Brain microvascular endothelial cell (primary cell): Measurements from ENCODE around the gene NCKAP1.

Source experiments
- DNase-seq: peaks from one replicate; pipeline ENCODE4 v3.0.0-alpha.2; 2020
- H3K27ac ChIP-seq: fragments of 250-450 bp; sonication (Bioruptor Pico); 2 replicates; pipeline ENCODE4 v1.5.1; 2020; ENCODE audit warnings: mild to moderate bottlenecking, moderate library complexity
- H3K27me3 ChIP-seq: fragments of 250-450 bp; sonication (Bioruptor Pico); replicated peaks from 2 replicates; pipeline ENCODE4 v1.5.1; 2020; ENCODE audit warnings: mild to moderate bottlenecking
- H3K36me3 ChIP-seq: fragments of 250-450 bp; sonication (Bioruptor Pico); replicated peaks from 2 replicates; pipeline ENCODE4 v1.5.1; 2020; ENCODE audit warnings: mild to moderate bottlenecking
- H3K4me3 ChIP-seq: 2 replicates; pipeline ENCODE4 v1.5.1; 2011; ENCODE audit warnings: low read depth, mild to moderate bottlenecking, control low read depth, low read length, moderate library complexity
- in situ Hi-C: cut with HindIII; loops from 2 replicates; pipeline ENCODE4 v1.10.0; 2017; ENCODE audit warnings: low sequenced_read_pairs, low pct_ligation_motif_present
- TF ChIP-seq, protein P1 (sequence below): IDR thresholded peaks from 2 replicates; pipeline ENCODE4 v1.5.1; 2011; ENCODE audit warnings: low read depth, mild to moderate bottlenecking, moderate library complexity, low read length, control low read depth, inconsistent platforms; ENCODE audit errors: missing control alignments

Gene NCKAP1

DNA sequence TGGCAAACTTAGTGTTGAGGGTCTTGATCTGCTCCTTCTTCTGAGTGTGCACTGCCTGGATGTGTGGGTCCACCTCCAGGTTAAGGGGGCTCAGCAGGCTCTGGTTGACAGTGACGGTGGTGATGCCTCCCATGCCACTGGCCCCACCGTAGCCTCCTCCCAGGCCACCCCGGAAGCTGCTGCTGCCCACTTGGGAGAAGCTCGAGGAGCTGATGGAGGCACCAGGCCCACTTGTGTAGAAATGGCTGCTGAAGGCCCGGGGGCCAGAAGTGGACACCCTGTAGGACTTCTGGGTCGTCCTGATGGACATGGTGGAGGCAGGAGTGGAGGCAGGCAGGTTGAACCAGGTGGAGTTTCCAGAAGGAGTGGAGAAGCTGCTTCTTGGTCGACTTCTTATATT lies 33.9 kb upstream of the NCKAP1 start:
- in situ Hi-C loops = no loop called here
- Histone ChIP-seq H3K27me3 (no peaks in the 10 kb centered on the region), H3K4me3 (no peak overlapping the region), H3K36me3 (no peaks in the 10 kb centered on the region), H3K27ac (no peak overlapping the region)
- DNase-seq = no peak
- TF ChIP-seq, protein P1, sequence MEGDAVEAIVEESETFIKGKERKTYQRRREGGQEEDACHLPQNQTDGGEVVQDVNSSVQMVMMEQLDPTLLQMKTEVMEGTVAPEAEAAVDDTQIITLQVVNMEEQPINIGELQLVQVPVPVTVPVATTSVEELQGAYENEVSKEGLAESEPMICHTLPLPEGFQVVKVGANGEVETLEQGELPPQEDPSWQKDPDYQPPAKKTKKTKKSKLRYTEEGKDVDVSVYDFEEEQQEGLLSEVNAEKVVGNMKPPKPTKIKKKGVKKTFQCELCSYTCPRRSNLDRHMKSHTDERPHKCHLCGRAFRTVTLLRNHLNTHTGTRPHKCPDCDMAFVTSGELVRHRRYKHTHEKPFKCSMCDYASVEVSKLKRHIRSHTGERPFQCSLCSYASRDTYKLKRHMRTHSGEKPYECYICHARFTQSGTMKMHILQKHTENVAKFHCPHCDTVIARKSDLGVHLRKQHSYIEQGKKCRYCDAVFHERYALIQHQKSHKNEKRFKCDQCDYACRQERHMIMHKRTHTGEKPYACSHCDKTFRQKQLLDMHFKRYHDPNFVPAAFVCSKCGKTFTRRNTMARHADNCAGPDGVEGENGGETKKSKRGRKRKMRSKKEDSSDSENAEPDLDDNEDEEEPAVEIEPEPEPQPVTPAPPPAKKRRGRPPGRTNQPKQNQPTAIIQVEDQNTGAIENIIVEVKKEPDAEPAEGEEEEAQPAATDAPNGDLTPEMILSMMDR = no peak

DNA sequence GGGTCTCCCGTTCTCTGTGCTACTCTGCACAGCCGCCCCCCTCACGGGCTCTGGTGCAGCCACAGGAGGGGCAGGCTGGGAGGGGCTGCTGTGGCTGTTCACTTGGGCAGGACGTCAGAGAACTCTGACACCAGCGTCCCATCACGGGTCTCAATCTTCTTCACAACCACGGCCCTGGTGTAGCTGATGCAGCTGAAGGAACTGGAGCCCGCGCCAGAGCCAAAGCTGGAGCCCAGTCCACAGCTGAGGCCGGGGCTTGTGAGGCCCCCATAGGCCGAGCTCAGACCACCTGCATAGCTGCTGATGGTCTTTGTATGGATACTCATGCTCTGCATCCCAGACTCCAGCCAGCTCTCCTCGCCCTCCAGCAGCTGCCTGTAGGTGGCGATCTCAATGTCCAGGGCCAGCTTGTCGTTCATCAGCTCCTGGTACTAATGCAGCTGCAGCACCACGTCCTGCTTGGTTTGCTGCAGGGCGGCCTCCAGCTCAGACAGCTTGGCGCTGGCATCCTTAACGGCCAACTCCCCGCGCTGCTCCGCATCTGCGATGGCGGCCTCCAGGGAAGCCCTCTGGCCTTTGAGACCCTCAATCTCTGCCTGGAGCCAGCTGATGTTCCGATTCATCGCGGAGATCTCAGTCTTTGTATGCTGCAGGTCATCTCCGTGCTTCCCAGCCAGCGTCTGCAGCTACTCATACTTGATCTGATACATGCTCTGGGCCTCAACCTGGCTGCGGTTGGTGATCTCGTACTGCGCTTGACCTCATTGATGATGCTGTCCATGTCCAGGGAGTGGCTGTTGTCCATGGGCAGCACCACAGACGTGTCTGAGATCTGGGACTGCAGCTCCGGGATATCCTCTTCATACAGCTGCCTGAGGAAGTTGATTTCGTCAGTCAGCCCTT lies 32.9 kb upstream of the NCKAP1 start:
- no peak overlapping the region for H3K4me3 ChIP-seq
- no peaks in the 10 kb centered on the region for H3K36me3 ChIP-seq
- no peak overlapping the region for H3K27ac ChIP-seq
- H3K27me3 ChIP-seq = no peaks in the 10 kb centered on the region
- in situ Hi-C loops = no loop called here
- TF ChIP-seq, protein P1 = peak; percentile 81
- DNase-seq = peak; percentile 57

DNA sequence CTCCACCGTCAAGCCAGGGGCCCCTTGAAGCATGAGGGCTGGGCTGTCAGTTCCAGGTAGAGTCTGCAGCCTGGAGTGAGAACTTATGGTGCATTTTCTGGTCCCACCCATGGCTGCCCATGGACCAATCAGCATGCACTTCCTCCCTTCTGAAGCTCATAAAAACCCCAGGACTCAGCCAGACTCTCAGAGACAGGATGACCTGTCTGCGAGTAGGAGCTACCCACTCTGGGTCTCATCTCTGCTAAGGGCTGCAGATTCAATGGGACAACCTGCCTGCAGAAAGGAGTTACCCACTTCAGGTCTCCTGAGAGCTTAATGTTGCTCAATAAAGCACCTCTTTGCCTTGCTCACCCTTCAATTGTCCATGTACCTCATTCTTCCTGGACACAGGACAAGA lies 30.9 kb upstream of the NCKAP1 start:
- in situ Hi-C loops = no loop called here
- DNase-seq = no peak
- Histone ChIP-seq H3K27me3 (no peaks in the 10 kb centered on the region), H3K4me3 (no peak overlapping the region), H3K27ac (no peak overlapping the region), H3K36me3 (no peaks in the 10 kb centered on the region)
- TF ChIP-seq, protein P1 = no peak

DNA sequence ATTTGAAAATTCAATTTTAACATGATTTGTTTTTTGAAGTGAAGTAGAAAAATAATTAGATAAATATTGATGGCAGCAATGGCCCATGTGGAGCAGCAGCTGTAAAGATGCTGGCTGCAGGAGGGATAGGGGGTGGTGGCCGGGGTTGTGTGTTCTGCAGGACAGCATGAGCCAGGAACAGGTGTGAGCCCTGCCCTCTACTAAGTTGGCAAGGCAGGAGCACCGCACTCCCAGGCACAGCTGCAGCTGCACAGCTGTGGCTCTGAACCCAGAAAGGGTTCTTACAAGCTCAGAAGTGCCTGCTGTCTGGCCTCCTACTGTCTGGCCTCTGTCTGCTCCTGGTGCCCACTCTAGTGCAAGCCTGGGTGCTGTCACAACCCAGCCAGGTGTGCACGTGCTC lies 30.3 kb upstream of the NCKAP1 start:
- H3K4me3 ChIP-seq = no peak overlapping the region
- H3K36me3 ChIP-seq = no peaks in the 10 kb centered on the region
- TF ChIP-seq, protein P1 = no peak
- DNase-seq = no peak
- in situ Hi-C loops = no loop called here
- H3K27me3 ChIP-seq = no peaks in the 10 kb centered on the region
- H3K27ac ChIP-seq = no peak overlapping the region

DNA sequence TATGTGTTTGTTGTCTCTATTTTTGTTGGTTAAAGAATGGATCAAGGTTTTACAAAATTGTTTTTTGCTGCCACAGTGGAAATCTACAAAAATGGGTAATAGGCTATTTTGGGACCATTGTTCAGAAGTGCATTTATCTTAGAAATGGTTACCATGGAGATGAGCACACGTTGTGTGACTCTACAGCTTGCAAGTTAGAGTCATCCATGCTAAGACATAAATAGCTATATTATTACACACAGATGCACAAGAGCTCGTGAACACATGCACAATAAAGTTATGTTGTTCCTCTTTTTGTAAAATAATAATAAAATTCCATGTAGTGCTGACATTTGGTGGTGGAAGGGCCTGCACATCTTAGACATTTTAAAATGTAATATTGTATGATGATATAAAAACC lies 24.8 kb upstream of the NCKAP1 start:
- Histone ChIP-seq H3K36me3 (no peaks in the 10 kb centered on the region), H3K4me3 (no peak overlapping the region), H3K27ac (no peak overlapping the region), H3K27me3 (no peaks in the 10 kb centered on the region)
- peak; percentile 61 for DNase-seq
- TF ChIP-seq, protein P1 = no peak
- in situ Hi-C loops = no loop called here
